ENCODE measurements around the gene ABCA6.
"Not testable (repeated sequence)": the region's sequence is repeated elsewhere in the genome, so short reads cannot be mapped to it uniquely, and the experiment has no call there.

Gene ABCA6, protein sequence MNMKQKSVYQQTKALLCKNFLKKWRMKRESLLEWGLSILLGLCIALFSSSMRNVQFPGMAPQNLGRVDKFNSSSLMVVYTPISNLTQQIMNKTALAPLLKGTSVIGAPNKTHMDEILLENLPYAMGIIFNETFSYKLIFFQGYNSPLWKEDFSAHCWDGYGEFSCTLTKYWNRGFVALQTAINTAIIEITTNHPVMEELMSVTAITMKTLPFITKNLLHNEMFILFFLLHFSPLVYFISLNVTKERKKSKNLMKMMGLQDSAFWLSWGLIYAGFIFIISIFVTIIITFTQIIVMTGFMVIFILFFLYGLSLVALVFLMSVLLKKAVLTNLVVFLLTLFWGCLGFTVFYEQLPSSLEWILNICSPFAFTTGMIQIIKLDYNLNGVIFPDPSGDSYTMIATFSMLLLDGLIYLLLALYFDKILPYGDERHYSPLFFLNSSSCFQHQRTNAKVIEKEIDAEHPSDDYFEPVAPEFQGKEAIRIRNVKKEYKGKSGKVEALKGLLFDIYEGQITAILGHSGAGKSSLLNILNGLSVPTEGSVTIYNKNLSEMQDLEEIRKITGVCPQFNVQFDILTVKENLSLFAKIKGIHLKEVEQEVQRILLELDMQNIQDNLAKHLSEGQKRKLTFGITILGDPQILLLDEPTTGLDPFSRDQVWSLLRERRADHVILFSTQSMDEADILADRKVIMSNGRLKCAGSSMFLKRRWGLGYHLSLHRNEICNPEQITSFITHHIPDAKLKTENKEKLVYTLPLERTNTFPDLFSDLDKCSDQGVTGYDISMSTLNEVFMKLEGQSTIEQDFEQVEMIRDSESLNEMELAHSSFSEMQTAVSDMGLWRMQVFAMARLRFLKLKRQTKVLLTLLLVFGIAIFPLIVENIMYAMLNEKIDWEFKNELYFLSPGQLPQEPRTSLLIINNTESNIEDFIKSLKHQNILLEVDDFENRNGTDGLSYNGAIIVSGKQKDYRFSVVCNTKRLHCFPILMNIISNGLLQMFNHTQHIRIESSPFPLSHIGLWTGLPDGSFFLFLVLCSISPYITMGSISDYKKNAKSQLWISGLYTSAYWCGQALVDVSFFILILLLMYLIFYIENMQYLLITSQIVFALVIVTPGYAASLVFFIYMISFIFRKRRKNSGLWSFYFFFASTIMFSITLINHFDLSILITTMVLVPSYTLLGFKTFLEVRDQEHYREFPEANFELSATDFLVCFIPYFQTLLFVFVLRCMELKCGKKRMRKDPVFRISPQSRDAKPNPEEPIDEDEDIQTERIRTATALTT (N-terminal part only)

GRCh38 chr17:69141431-69142174 is at the start of gene ABCA6:
Gene ABCA6, minus strand, starts transcription at chr17:69141895. Its CDS starts 1,192 bp downstream, at chr17:69140703.
- DNase-seq (ENCODE audit: low spot score): peak; percentile 31

- no peak for DNase-seq (ENCODE audit: low spot score)
Observed at GRCh38 chr17:69188796-69189195, 47.1 kb upstream of the ABCA6 start.

- no peak for DNase-seq (ENCODE audit: low spot score)
Observed at GRCh38 chr17:69188064-69188463, 46.4 kb upstream of the ABCA6 start.

- no peak for DNase-seq (ENCODE audit: low spot score)
Observed at GRCh38 chr17:69187294-69187693, 45.6 kb upstream of the ABCA6 start.

- DNase-seq (ENCODE audit: low spot score): no peak
Observed at GRCh38 chr17:69179227-69179952, 37.7 kb upstream of the ABCA6 start.

- no peak for DNase-seq (ENCODE audit: low spot score)
Observed at GRCh38 chr17:69176457-69176795, 34.7 kb upstream of the ABCA6 start.

- DNase-seq (ENCODE audit: low spot score): no peak
Observed at GRCh38 chr17:69175625-69176456, 34.1 kb upstream of the ABCA6 start.

DNA sequence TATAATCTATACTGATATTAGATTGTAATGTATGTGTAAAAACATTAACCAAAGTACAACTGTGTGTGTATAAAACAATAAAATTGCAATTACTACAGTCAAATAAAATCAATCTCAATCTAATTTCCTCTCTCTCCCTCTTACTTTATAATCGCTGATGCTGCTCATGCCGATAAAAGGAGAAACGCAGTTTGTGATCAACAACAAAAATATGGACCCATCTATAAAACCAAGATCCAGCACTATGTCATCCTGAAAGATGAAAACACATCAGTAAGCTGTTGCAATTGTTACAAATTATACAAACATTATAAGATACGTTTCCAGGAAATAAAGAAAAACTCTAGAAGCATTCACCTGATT is 33.5 kb upstream of the ABCA6 start:
- DNase-seq (ENCODE audit: low spot score): no peak

GRCh38 chr17:69173118-69173517 is 31.4 kb upstream of the ABCA6 start:
- DNase-seq (ENCODE audit: low spot score): no peak

- DNase-seq (ENCODE audit: low spot score): no peak
Observed at GRCh38 chr17:69170377-69170776, 28.7 kb upstream of the ABCA6 start.

- DNase-seq (ENCODE audit: low spot score): not testable (repeated sequence)
Observed at GRCh38 chr17:69168642-69169041, 26.9 kb upstream of the ABCA6 start.

DNA sequence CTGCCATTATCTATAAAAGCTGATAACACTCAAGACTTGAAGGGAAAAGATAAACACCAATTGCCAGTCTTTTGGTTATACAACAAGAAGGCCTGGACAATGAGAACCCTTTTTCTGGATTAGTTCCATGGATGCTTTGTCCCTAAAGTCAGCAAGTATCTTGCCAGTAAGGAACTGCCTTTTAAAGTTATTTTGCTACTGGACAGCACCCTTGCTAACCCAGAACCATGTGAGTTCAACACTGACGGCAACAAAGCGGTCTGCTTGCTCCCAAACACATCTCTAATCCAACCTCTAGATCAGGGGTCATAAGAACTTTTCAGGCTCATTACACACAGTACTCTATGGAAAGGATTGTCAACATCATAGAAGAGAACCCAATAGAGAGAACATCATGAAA is 25.3 kb upstream of the ABCA6 start:
- no peak for DNase-seq (ENCODE audit: low spot score)

- no peak for DNase-seq (ENCODE audit: low spot score)
Observed at GRCh38 chr17:69164206-69164605, 22.5 kb upstream of the ABCA6 start.

DNA sequence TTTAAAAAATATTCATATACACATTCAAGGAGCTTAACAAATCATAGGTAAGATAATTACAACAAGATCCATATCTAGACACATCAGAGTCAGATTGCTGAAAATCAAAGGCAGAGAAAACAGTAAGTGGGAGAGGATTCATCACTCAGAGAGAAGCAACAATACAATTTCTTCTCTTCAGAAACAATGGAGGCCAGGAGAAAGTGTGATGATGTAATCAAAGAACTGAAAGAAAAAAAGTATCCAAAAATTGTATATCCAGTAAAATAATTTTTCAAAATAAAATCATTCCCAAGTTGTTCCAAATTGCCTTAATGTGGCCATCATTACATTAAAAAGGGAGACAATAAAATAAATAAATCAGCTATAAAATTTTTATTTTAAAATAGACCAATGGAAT is 17.7 kb upstream of the ABCA6 start:
- DNase-seq (ENCODE audit: low spot score): no peak

DNA sequence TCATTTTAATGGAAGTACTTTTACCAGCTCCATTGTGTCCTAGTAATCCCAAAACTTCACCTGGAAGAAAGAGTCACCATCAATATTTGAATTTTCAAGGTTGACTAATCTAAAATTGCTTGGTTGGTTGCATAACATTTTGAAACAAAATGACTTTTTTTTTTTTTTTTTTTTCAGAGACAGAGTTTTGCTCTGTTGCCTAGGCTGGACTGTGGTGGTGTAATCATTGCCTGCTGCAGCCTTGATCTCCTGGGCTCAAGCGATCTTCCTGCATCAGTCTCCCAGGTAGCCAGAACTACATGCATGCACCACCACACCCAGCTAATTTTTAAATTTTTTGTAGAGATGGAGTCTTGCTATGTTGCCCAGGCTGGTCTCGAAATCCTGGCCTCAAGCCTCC is 12.6 kb upstream of the ABCA6 start:
- no peak for DNase-seq (ENCODE audit: low spot score)

GRCh38 chr17:69150333-69150732 is 8.6 kb upstream of the ABCA6 start:
- no peak for DNase-seq (ENCODE audit: low spot score)

- no peak for DNase-seq (ENCODE audit: low spot score)
Observed at GRCh38 chr17:69147460-69147859, 5.8 kb upstream of the ABCA6 start.

DNA sequence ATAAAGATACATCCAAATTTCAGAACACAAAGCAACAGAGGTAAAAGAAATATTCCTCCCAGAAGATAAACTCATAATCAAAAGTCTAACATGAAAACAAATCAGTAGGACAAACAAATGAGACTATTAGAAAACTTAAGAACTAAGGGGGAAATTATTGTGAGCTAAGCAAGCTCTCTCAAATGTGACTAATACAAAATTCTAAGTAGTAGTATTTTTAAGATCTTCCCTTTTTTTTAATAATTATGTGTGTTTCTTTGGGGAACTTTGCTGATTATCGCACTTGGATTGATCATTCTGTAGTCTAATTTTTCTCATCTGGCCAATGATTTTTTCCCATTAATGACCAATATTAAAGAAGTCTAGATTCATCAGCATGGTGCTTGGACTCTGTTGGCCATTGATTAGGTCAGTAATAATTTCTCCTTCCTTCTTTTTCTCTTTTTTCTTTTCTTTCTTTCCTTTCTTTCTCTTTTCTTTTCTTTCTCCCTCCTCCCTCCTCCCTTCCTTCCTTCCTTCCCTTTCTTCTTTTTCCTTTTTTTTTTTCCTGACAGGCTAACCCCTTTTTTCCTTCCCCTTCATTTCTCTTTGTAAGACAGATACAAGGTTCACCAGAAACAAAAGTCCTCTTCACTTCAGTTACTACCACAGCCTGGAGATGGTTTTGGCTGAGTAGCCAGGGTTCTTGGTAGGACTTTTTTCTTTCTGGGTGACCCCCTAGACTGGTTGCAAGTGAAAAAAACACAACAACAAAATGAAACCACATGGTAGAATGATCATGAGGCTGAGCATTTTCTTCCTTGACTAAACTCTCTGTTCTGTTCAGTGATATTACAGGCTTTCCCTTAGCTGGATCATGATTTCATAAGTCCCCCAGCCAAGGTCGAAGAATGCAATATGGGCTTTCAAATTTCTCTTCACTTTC is 2.9 kb upstream of the ABCA6 start:
- DNase-seq (ENCODE audit: low spot score): no peak

DNA sequence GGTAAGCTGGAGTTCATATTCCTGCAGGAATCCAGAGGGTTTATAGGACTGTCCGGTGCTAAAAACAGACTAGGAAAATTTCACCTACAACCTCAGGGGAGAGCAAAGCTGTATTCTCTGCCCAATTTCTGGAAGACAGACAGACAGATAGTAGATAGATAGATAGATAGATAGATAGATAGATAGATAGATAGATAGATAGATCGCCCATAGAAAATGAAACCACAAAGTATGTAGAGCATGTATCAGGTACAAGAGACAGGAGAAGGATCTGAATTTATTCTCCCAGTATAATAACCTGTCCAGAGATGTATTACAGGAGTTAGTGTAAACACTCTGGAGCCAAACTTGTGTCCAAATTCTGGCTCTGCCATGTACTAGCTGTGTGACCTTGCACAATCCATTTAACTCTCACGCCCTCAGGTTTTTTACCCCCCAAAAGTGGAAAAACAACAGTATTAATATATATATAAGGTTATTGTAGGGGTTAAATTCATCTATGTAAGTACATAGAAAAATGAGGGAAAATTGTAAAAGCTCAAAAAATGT is 2.1 kb upstream of the ABCA6 start:
- DNase-seq (ENCODE audit: low spot score): no peak
